ENCODE measurements around the gene ERFL. TPM values are rescaled to one million over a fixed set of nuclear protein-coding genes. Genes with fewer than 3 reads are reported as not detected.
A peak's percentile ranks its signal among the peaks of the same experiment; 100 is the strongest.

ERFL gene
- total RNA-seq, 2 experiments from 2014 or later = 1.6 to 6.8 TPM

GRCh38 chr19:41955521-41955920 lies 27.3 kb upstream of the ERFL start:
- BruUV-seq (replicated peaks) = no TSS peak
- H3K79me2 ChIP-seq (ENCODE audit: insufficient read depth, low read depth, low read length) = peaks cover 4% of the 10 kb centered on the region; the same call in 1 of the 2 replicates
- no peak overlapping the region for H2AFZ ChIP-seq (ENCODE audit: low read length)
- intact Hi-C loops (cut with micrococcal nuclease; ENCODE audit: unreplicated experiment) = loop anchor here (5.0 to 10.0 kb wide), 2 partner anchors 77 to 161 kb away; partner anchors contain the start of gene CEACAM3
- no peak overlapping the region for H3K4me2 ChIP-seq (ENCODE audit: low read length)
- H3K4me1 ChIP-seq (ENCODE audit: insufficient read depth, low read length, poor library complexity, severe bottlenecking) = peaks cover 39% of the 10 kb centered on the region
- ChIA-PET POLR2A (no interaction called here), CTCF (ENCODE audit: unreplicated experiment) (no interaction called here)
- H3K27ac ChIP-seq (ENCODE audit: low read depth, low read length, poor library complexity, severe bottlenecking) = no peak overlapping the region
- no peaks in the 10 kb centered on the region for H4K20me1 ChIP-seq (ENCODE audit: insufficient read depth, low read length)
- H3K9me2 ChIP-seq (ENCODE audit: insufficient read depth, low read length) = no peaks in the 10 kb centered on the region
- no peaks in the 10 kb centered on the region for H3K9me3 ChIP-seq (ENCODE audit: low read length)
- no peak overlapping the region for H3K4me3 ChIP-seq (ENCODE audit: low read depth, low read length, poor library complexity, severe bottlenecking)
- peaks cover 26% of the 10 kb centered on the region for H3K36me3 ChIP-seq (ENCODE audit: insufficient read depth, low read length)
- DNase-seq (ENCODE audit: low spot score) = no peak
- no peak for TF ChIP-seq EZH2phosphoT487 (IDR thresholded peaks at IDR 0.05; ENCODE audit: borderline replicate concordance, low read depth, low read length)
- TF ChIP-seq, protein P1, sequence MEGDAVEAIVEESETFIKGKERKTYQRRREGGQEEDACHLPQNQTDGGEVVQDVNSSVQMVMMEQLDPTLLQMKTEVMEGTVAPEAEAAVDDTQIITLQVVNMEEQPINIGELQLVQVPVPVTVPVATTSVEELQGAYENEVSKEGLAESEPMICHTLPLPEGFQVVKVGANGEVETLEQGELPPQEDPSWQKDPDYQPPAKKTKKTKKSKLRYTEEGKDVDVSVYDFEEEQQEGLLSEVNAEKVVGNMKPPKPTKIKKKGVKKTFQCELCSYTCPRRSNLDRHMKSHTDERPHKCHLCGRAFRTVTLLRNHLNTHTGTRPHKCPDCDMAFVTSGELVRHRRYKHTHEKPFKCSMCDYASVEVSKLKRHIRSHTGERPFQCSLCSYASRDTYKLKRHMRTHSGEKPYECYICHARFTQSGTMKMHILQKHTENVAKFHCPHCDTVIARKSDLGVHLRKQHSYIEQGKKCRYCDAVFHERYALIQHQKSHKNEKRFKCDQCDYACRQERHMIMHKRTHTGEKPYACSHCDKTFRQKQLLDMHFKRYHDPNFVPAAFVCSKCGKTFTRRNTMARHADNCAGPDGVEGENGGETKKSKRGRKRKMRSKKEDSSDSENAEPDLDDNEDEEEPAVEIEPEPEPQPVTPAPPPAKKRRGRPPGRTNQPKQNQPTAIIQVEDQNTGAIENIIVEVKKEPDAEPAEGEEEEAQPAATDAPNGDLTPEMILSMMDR (conservative IDR thresholded peaks at IDR 0.05; ENCODE audit: low read length) = no peak

DNA sequence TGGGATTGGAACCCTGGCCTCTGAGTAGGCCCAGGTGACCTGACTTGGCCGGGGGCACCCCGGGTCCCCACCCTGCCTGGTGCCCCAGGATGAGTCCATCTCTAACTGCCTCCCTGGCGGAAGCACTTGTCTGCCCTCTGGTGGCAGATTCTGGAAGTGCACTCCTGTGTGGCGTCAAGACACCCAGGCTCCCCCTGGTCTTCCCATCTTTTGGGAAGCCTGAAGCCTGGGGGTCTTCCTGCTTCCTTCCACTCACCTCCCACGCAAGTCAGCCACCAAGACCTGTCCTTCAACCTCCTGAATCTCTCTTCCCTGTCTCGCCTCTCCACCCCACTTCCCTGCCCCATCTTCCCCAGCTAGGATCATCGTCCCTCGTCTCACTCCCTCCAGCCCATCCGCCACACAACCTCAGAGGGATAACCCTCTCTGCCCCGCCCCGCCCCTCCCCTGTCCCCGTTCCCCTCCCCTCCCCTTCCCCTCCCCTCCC lies 23.5 kb upstream of the ERFL start:
- no peak for TF ChIP-seq EZH2phosphoT487 (IDR thresholded peaks at IDR 0.05; ENCODE audit: borderline replicate concordance, low read depth, low read length)
- TF ChIP-seq, protein P1 (conservative IDR thresholded peaks at IDR 0.05; ENCODE audit: low read length) = peak; percentile 98
- no TSS peak for BruUV-seq (replicated peaks)

DNA sequence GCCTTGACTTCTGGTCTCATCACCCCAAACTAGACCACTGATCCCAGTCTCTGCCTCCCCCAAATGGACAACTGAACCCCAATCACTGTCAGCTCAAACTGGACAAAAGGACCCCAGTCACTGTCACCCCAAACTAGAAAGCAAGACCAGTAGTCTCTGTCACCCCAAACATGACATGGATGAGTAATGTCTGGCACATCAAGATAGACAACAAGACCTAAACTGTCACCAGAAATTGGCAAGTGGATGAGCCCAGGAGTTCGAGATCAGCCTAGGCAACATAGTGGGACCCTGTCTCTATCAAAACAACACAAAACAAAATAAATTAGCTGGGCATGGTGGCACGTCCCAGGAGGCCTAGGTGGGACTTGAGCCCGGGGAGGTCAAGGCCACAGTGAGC lies 18.8 kb upstream of the ERFL start:
- Histone ChIP-seq H3K27ac (ENCODE audit: low read depth, low read length, poor library complexity, severe bottlenecking) (peak overlapping the region; percentile 96), H3K4me1 (ENCODE audit: insufficient read depth, low read length, poor library complexity, severe bottlenecking) (peaks cover 85% of the 10 kb centered on the region), H3K79me2 (ENCODE audit: insufficient read depth, low read depth, low read length) (no peaks in the 10 kb centered on the region), H3K9me2 (ENCODE audit: insufficient read depth, low read length) (no peaks in the 10 kb centered on the region), H3K4me3 (ENCODE audit: low read depth, low read length, poor library complexity, severe bottlenecking) (no peak overlapping the region), H3K9me3 (ENCODE audit: low read length) (no peaks in the 10 kb centered on the region), H3K4me2 (ENCODE audit: low read length) (peak overlapping the region; percentile 76), H4K20me1 (ENCODE audit: insufficient read depth, low read length) (no peaks in the 10 kb centered on the region), H2AFZ (ENCODE audit: low read length) (peak overlapping the region; percentile 24; the same call in 1 of the 2 replicates), H3K36me3 (ENCODE audit: insufficient read depth, low read length) (no peaks in the 10 kb centered on the region)
- BruUV-seq (replicated peaks) = no TSS peak
- CTCF ChIA-PET (ENCODE audit: unreplicated experiment) = interaction anchor here (1.0 kb wide), 1 partner anchor 72 kb away, joined by 3 read pairs; no protein-coding TSS in a partner anchor
- TF ChIP-seq EZH2phosphoT487 (IDR thresholded peaks at IDR 0.05; ENCODE audit: borderline replicate concordance, low read depth, low read length) = no peak
- TF ChIP-seq, protein P1 (conservative IDR thresholded peaks at IDR 0.05; ENCODE audit: low read length) = no peak
- POLR2A ChIA-PET = interaction anchor here (0.6 to 3.4 kb wide), 7 partner anchors 10 to 1987 kb away, joined by 3 to 21 read pairs (median 3); partner anchors contain the start of gene CD79A
- intact Hi-C loops (cut with micrococcal nuclease; ENCODE audit: unreplicated experiment) = loop anchor here (10.0 kb wide), 1 partner anchor 402 kb away; no protein-coding TSS in a partner anchor
- no peak for DNase-seq (ENCODE audit: low spot score)

More for the DNA sequence above, 23.5 kb upstream of the ERFL start:
- H3K27ac ChIP-seq (ENCODE audit: low read depth, low read length, poor library complexity, severe bottlenecking) = no peak overlapping the region
- peak overlapping the region; percentile 42; the same call in 1 of the 2 replicates for H3K4me2 ChIP-seq (ENCODE audit: low read length)
- H3K9me2 ChIP-seq (ENCODE audit: insufficient read depth, low read length) = no peaks in the 10 kb centered on the region
- peaks cover 52% of the 10 kb centered on the region for H3K4me1 ChIP-seq (ENCODE audit: insufficient read depth, low read length, poor library complexity, severe bottlenecking)
- H3K79me2 ChIP-seq (ENCODE audit: insufficient read depth, low read depth, low read length) = no peaks in the 10 kb centered on the region
- no peaks in the 10 kb centered on the region for H4K20me1 ChIP-seq (ENCODE audit: insufficient read depth, low read length)
- H3K4me3 ChIP-seq (ENCODE audit: low read depth, low read length, poor library complexity, severe bottlenecking) = no peak overlapping the region
- POLR2A ChIA-PET = interaction anchor here (0.9 kb wide), 1 partner anchor 63 kb away, joined by 3 read pairs; no protein-coding TSS in a partner anchor
- peaks cover 18% of the 10 kb centered on the region for H3K36me3 ChIP-seq (ENCODE audit: insufficient read depth, low read length)
- no peak overlapping the region for H2AFZ ChIP-seq (ENCODE audit: low read length)
- CTCF ChIA-PET (ENCODE audit: unreplicated experiment) = interaction anchor here (0.7 kb wide), 1 partner anchor 18 kb away, joined by 5 read pairs; no protein-coding TSS in a partner anchor
- peak; percentile 87 for DNase-seq (ENCODE audit: low spot score)
- no peaks in the 10 kb centered on the region for H3K9me3 ChIP-seq (ENCODE audit: low read length)
- intact Hi-C loops (cut with micrococcal nuclease; ENCODE audit: unreplicated experiment) = loop anchor here (1.0 to 10.0 kb wide), 4 partner anchors 15 to 157 kb away; partner anchors contain the start of gene CEACAM3

All from OCI-LY7 (cell line).